Hippocampal formation (tissue), 2 donors: ENCODE data around the gene USP46.

ENCODE experiments used
- DNase-seq, 2 donors: peaks; one replicate each; lab custom pipeline; 2025; lab: John Stamatoyannopoulos, UW

The USP46 gene

GRCh38 chr4:52574036-52574435 is 85.1 kb downstream of the USP46 start:
- DNase-seq = no peak

- DNase-seq = no peak
Measured at GRCh38 chr4:52573551-52573950, 85.5 kb downstream of the USP46 start.

- DNase-seq = no peak
Measured at GRCh38 chr4:52572936-52573485, 86.1 kb downstream of the USP46 start.

- DNase-seq = no peak
Measured at GRCh38 chr4:52568351-52568750, 90.8 kb downstream of the USP46 start.

GRCh38 chr4:52566136-52567031 is 92.7 kb downstream of the USP46 start:
- DNase-seq = no peak

GRCh38 chr4:52560844-52561280 is 98.2 kb downstream of the USP46 start:
- no peak for DNase-seq

- DNase-seq = no peak
Measured at GRCh38 chr4:52555356-52555716, 103.8 kb downstream of the USP46 start.

GRCh38 chr4:52554612-52555355 is 104.3 kb downstream of the USP46 start:
- DNase-seq = no peak

GRCh38 chr4:52552778-52553177 is 106.3 kb downstream of the USP46 start:
- DNase-seq = no peak

GRCh38 chr4:52551487-52551886 is 107.6 kb downstream of the USP46 start:
- peak in 1 of 2 donors; percentile 12 for DNase-seq

GRCh38 chr4:52550186-52550585 is 108.9 kb downstream of the USP46 start:
- DNase-seq = no peak

GRCh38 chr4:52548818-52549570 is 110.1 kb downstream of the USP46 start:
- DNase-seq = no peak

GRCh38 chr4:52546449-52546848 is 112.7 kb downstream of the USP46 start:
- no peak for DNase-seq

GRCh38 chr4:52545099-52546069 is 113.7 kb downstream of the USP46 start:
- peak; percentile 12 to 21 for DNase-seq
